Head of caudate nucleus (tissue), 42 donors: ENCODE measurements around the gene FOXN4.

ENCODE experiments used
- DNase-seq, 42 donors: peaks; one replicate each; pipeline versions ENCODE4 v3.0.0 to v3.0.0-alpha.2; 2020 to 2021; ENCODE audit warnings: mixed read lengths in 7 of 42
- intact Hi-C: fragments of 100-400 bp; cut with DNase I; formaldehyde crosslinking; loops from one replicate; pipeline ENCODE4 v1.15.0; 2022

The FOXN4 gene

DNA sequence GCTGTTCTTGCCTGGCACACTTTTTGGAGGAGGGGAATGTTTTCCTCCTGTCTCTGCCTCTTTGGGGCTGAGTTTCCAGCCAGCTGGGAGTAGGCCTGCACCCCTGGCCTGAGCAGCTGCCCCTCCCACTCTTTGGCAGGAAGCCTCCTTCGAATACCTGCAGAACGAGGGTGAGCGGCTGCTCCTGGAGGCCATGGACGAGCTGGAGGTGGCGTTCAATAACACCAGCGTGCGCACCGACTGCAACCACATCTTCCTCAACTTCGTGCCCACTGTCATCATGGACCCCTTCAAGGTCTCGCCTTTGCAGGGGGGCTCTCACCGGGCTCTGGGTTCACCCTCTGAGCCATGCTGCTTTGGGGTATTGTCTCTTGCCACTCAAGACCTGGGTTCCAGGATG lies 69.4 kb downstream of the FOXN4 start:
- intact Hi-C loops, result no loop called here

GRCh38 chr12:109239179-109239578 lies 69.9 kb downstream of the FOXN4 start:
- intact Hi-C loops, result no loop called here
- no peak for DNase-seq

More for the DNA sequence above, 69.4 kb downstream of the FOXN4 start:
- no peak for DNase-seq

DNA sequence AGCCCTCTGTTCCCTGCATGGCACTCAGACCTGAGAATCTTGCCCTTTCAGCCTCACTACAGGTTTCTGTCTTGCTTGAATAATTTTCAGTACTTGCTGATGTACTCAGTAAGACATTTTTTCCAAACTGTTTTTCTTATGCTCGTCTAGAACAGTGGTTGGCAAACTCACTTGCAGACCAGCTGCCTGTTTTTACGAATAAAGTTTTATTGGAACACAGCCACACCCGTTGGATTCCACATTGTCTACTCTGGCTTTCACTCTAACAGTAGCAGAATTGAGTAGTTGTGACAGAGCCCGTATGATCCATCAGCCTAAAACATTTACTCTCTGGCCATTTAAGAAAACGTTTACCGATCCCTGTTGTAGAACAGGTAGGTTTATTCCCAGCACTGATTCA lies 72.8 kb downstream of the FOXN4 start:
- intact Hi-C loops, result no loop called here
- DNase-seq, result no peak

DNA sequence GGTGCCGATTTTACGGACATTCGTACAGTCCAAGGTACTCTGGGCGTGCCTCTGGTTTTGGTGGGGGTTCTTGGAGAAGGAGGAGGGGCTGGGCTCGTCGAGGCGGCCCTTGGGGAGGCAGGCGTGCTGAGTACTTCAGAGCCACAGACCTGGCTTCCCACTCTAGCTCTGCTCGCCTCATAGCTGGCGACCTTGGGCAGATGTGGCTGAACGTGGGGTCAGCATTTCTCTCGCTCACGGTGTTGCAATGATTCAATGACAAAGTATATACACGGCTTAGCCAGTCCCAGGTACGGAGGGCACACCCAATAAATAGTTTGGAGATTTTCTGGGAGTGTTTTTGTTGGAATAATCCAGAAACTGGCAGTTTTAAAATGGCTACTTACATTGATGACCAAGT lies 75.1 kb downstream of the FOXN4 start:
- intact Hi-C loops, result no loop called here
- DNase-seq, result no peak

DNA sequence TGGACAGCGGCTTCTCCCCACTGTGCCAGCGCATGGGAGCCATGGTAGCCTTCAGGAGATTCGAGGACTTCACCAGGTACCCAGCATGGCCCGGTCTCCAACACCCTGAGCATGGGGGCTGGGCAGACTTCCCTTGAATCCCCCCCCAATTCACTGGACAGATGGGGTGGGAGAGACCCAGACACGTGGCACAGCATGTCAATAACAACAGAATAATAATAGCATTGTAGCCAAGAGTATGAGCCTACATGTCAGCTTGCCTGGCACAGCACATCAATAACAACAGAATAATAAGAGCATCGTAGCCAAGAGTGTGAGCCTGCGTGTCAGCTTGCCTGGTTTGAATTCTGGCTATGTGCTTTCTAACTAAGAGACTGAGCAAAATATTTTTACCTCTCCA lies 76.4 kb downstream of the FOXN4 start:
- intact Hi-C loops, result no loop called here
- DNase-seq, result peak in 34 of 42 donors; percentile 7 to 85 (median 48)

GRCh38 chr12:109230193-109230592 lies 78.9 kb downstream of the FOXN4 start:
- DNase-seq, result no peak
- intact Hi-C loops, result no loop called here

DNA sequence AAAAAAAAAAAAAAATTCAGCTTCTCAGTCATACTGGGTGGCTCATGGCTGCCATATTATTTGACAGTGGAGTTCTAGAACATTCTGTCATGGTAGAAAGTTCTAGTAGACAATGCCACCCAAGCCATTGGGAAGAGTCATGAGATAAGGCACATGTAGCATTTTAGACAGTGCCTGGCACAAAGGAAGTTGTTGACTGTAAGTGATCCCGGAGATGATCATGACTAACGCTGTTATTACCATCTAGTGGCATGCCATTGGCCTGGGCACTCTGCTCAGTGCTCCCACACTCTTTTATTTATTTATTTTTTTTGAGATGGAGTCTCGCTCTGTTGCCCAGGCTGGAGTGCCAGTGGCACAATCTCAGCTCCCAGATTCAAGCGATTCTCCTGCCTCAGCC lies 80.4 kb downstream of the FOXN4 start:
- no peak for DNase-seq
- intact Hi-C loops, result no loop called here
